Caco-2 (cell line): ENCODE measurements around the gene KRTAP5-2. TPM values are rescaled to one million over a fixed set of nuclear protein-coding genes. Genes with fewer than 3 reads are reported as not detected.

Source experiments
- BruUV-seq: library from RNA; stranded (reverse); fragments of 400-500 nt; replicated peaks from 2 replicates; lab custom pipeline; 2021; lab: Mats Ljungman, UMichigan
- CTCF ChIA-PET: fragments of 300-600 bp; sonication (Branson Sonifier 250); formaldehyde crosslinking; loops from one replicate; lab custom pipeline; 2022; ENCODE audit warnings: antibody characterized with exemption; lab: Charles Lee
- POLR2A ChIA-PET: fragments of 300-600 bp; sonication (Branson Sonifier 250); formaldehyde crosslinking; loops from one replicate; lab custom pipeline; 2022; ENCODE audit warnings: antibody characterized with exemption; lab: Charles Lee
- DNase-seq, 2 experiments: peaks; one replicate each; pipeline versions ENCODE4 v3.0.0 to v3.0.0-alpha.2; 2020 to 2022
- H3K27me3 ChIP-seq: replicated peaks from 2 replicates; pipeline ENCODE4 v1.6.0; 2011; ENCODE audit warnings: low read length; ENCODE audit not compliant: control insufficient read depth, insufficient read depth
- H3K36me3 ChIP-seq: 2 replicates; pipeline ENCODE4 v1.5.1; 2011; ENCODE audit warnings: low read length; ENCODE audit not compliant: control insufficient read depth, insufficient read depth
- H3K4me1 ChIP-seq: fragments of 250-450 bp; sonication (Bioruptor Pico); 2 replicates; pipeline ENCODE4 v1.5.1; 2020; ENCODE audit warnings: mild to moderate bottlenecking
- H3K4me3 ChIP-seq: 2 replicates; pipeline ENCODE4 v1.5.1; 2011; ENCODE audit warnings: low read depth, mild to moderate bottlenecking, control low read depth, low read length
- H3K9me3 ChIP-seq: fragments of 250-450 bp; sonication (Bioruptor Pico); 2 replicates; pipeline ENCODE4 v1.5.1; 2020; ENCODE audit warnings: mild to moderate bottlenecking, moderate library complexity
- H3K27ac Mint-ChIP-seq: one replicate; pipeline ENCODE4 v1.8.0; 2022; ENCODE audit warnings: mixed read lengths; ENCODE audit not compliant: unreplicated experiment
- H3K27me3 Mint-ChIP-seq: one replicate; pipeline ENCODE4 v1.8.0; 2022; ENCODE audit warnings: mixed read lengths; ENCODE audit not compliant: insufficient read depth, unreplicated experiment
- H3K36me3 Mint-ChIP-seq: one replicate; pipeline ENCODE4 v1.8.0; 2022; ENCODE audit warnings: mild to moderate bottlenecking, mixed read lengths; ENCODE audit not compliant: insufficient read depth, unreplicated experiment
- H3K4me1 Mint-ChIP-seq: one replicate; pipeline ENCODE4 v1.8.0; 2022; ENCODE audit warnings: low read depth, mixed read lengths; ENCODE audit not compliant: unreplicated experiment
- H3K4me3 Mint-ChIP-seq: one replicate; pipeline ENCODE4 v1.8.0; 2022; ENCODE audit warnings: mild to moderate bottlenecking, moderate library complexity, mixed read lengths; ENCODE audit not compliant: unreplicated experiment
- H3K9me3 Mint-ChIP-seq: one replicate; pipeline ENCODE4 v1.8.0; 2022; ENCODE audit warnings: mixed read lengths; ENCODE audit not compliant: unreplicated experiment
- CTCF ChIP-seq, 2 experiments: fragments of 200-600 bp in 1 of 2; IDR thresholded peaks; 1 replicate in 1 of 2; 2 replicates in 1 of 2; pipeline versions ENCODE4 v1.5.1 to v1.8.0; 2011 to 2022; ENCODE audit warnings: antibody characterized with exemption in 1 of 2, control low read depth in 1 of 2, inconsistent platforms in 1 of 2, low read depth in 1 of 2, low read length in 1 of 2, mild to moderate bottlenecking in 1 of 2, moderate library complexity in 1 of 2; ENCODE audit not compliant: insufficient read depth in 1 of 2, severe bottlenecking in 1 of 2, unreplicated experiment in 1 of 2
- intact Hi-C: fragments of 100-400 bp; cut with micrococcal nuclease; formaldehyde crosslinking; loops from one replicate; pipeline ENCODE4 v1.10.0; 2022; ENCODE audit not compliant: unreplicated experiment
- total RNA-seq: library from RNA; stranded (reverse); gene quantifications from 2 replicates; pipeline ENCODE4 v1.2.3, GENCODE V29; 2022

KRTAP5-2 gene
- total RNA-seq, 1 experiment from 2014 or later, result not detected

- Mint-ChIP-seq H3K27ac (no peak overlapping the region), H3K36me3 (no peaks in the 10 kb centered on the region), H3K27me3 (peaks cover 10% of the 10 kb centered on the region), H3K4me1 (peaks cover 5% of the 10 kb centered on the region), H3K4me3 (no peak overlapping the region), H3K9me3 (no peaks in the 10 kb centered on the region)
- H3K36me3 ChIP-seq, result no peaks in the 10 kb centered on the region
- no TSS peak for BruUV-seq
- ChIA-PET POLR2A (no interaction called here), CTCF (no interaction called here)
- no peaks in the 10 kb centered on the region for H3K9me3 ChIP-seq
- no peak overlapping the region for H3K4me3 ChIP-seq
- intact Hi-C loops, result no loop called here
- no peak for TF ChIP-seq CTCF (IDR thresholded peaks at IDR 0.05; ENCODE audit: insufficient read depth in 1 of 2, low read depth in 1 of 2, low read length in 1 of 2, severe bottlenecking in 1 of 2, unreplicated experiment in 1 of 2)
- no peak for DNase-seq
- no peaks in the 10 kb centered on the region for H3K4me1 ChIP-seq
- no peaks in the 10 kb centered on the region; the same call in 1 of the 2 replicates for H3K27me3 ChIP-seq
These were observed 27.4 kb upstream of the KRTAP5-2 start for GRCh38 chr11:1625541-1625940.

GRCh38 chr11:1624621-1625020, 26.5 kb upstream of the KRTAP5-2 start:
- peaks cover 10% of the 10 kb centered on the region for H3K27me3 Mint-ChIP-seq
- H3K9me3 Mint-ChIP-seq, result no peaks in the 10 kb centered on the region

GRCh38 chr11:1623716-1624115, 25.6 kb upstream of the KRTAP5-2 start:
- DNase-seq, result no peak
- H3K27me3 ChIP-seq, result no peaks in the 10 kb centered on the region; the same call in 1 of the 2 replicates
- ChIA-PET CTCF (interaction anchor here (0.6 to 1.1 kb wide), 3 partner anchors 9 to 527 kb away, joined by 3 to 7 read pairs (median 3); no protein-coding TSS in a partner anchor), POLR2A (no interaction called here)
- no peak for TF ChIP-seq CTCF (IDR thresholded peaks at IDR 0.05; ENCODE audit: insufficient read depth in 1 of 2, low read depth in 1 of 2, low read length in 1 of 2, severe bottlenecking in 1 of 2, unreplicated experiment in 1 of 2)
- peaks cover 10% of the 10 kb centered on the region for H3K27me3 Mint-ChIP-seq
- H3K4me1 Mint-ChIP-seq, result peaks cover 5% of the 10 kb centered on the region
- H3K36me3 Mint-ChIP-seq, result no peaks in the 10 kb centered on the region
- no peak overlapping the region for H3K4me3 ChIP-seq
- H3K27ac Mint-ChIP-seq, result no peak overlapping the region
- no peaks in the 10 kb centered on the region for H3K4me1 ChIP-seq
- BruUV-seq, result no TSS peak
- intact Hi-C loops, result no loop called here
- no peak overlapping the region for H3K4me3 Mint-ChIP-seq
- no peaks in the 10 kb centered on the region for H3K36me3 ChIP-seq
- no peaks in the 10 kb centered on the region for H3K9me3 Mint-ChIP-seq
- no peaks in the 10 kb centered on the region for H3K9me3 ChIP-seq

More at GRCh38 chr11:1624621-1625020, 26.5 kb upstream of the KRTAP5-2 start:
- no peak for TF ChIP-seq CTCF (IDR thresholded peaks at IDR 0.05; ENCODE audit: insufficient read depth in 1 of 2, low read depth in 1 of 2, low read length in 1 of 2, severe bottlenecking in 1 of 2, unreplicated experiment in 1 of 2)
- H3K27ac Mint-ChIP-seq, result no peak overlapping the region
- POLR2A ChIA-PET, result no interaction called here
- BruUV-seq, result no TSS peak
- peaks cover 5% of the 10 kb centered on the region for H3K4me1 Mint-ChIP-seq
- CTCF ChIA-PET, result interaction anchor here (0.6 kb wide), 1 partner anchor 8 kb away, joined by 3 read pairs; no protein-coding TSS in a partner anchor
- H3K27me3 ChIP-seq, result no peaks in the 10 kb centered on the region; the same call in 1 of the 2 replicates
- H3K4me3 ChIP-seq, result no peak overlapping the region
- H3K4me3 Mint-ChIP-seq, result no peak overlapping the region
- no peak for DNase-seq
- no peaks in the 10 kb centered on the region for H3K36me3 Mint-ChIP-seq
- no peaks in the 10 kb centered on the region for H3K9me3 ChIP-seq
- no peaks in the 10 kb centered on the region for H3K4me1 ChIP-seq
- H3K36me3 ChIP-seq, result no peaks in the 10 kb centered on the region
- intact Hi-C loops, result no loop called here
